ENCODE results near the gene LGR5. TPM values are rescaled to one million over a fixed set of nuclear protein-coding genes. Genes with fewer than 3 reads are reported as not detected.
A peak's percentile ranks its signal among the peaks of the same experiment; 100 is the strongest.

The LGR5 gene
- total and polyA plus RNA-seq, 2 of the 13 experiments (the other 11 are each of a cell fraction or from before 2014, with no cell fraction given) = 37.0 to 121 TPM

- TF ChIP-seq ZNF280D (CRISPR knock-in tag; IDR thresholded peaks at IDR 0.05) = peak; percentile 38; the same call in 1 of the 2 replicates
- TF ChIP-seq POLR2AphosphoS5 (IDR thresholded peaks at IDR 0.05; ENCODE audit: low read depth, low read length) = peak; percentile 65
- peak; percentile 58; the same call in 1 of the 2 replicates for TF ChIP-seq ATF7 (IDR thresholded peaks at IDR 0.05)
- 0 out of 2 replicates have a peak, but pooled peaks have one; percentile 38 for TF ChIP-seq ATF7 (CRISPR knock-in tag; IDR thresholded peaks at IDR 0.05)
- peak; percentile 99 for TF ChIP-seq AGO2 (optimal IDR thresholded peaks at IDR 0.05; ENCODE audit: low read depth, low read length)
- peak; percentile 54; the same call in 1 of the 2 replicates for TF ChIP-seq DR1 (CRISPR knock-in tag; IDR thresholded peaks at IDR 0.05)
- peak; percentile 27; the same call in 1 of the 2 replicates for TF ChIP-seq ZNF232 (CRISPR knock-in tag; IDR thresholded peaks at IDR 0.05; ENCODE audit: borderline replicate concordance)
- TF ChIP-seq ZNF3 (CRISPR knock-in tag; IDR thresholded peaks at IDR 0.05) = no peak
- peak; percentile 80 for TF ChIP-seq E2F5 (CRISPR knock-in tag; conservative IDR thresholded peaks at IDR 0.05)
- no peak for TF ChIP-seq LCORL (IDR thresholded peaks at IDR 0.05)
- peak; percentile 11; the same call in 1 of the 2 replicates for TF ChIP-seq LCORL (CRISPR knock-in tag; IDR thresholded peaks at IDR 0.05)
- TF ChIP-seq CERS6 (CRISPR knock-in tag; IDR thresholded peaks at IDR 0.05) = 0 out of 2 replicates have a peak, but pooled peaks have one; percentile 9
- TF ChIP-seq ZNF546 (CRISPR knock-in tag; conservative IDR thresholded peaks at IDR 0.05) = peak; percentile 71; the same call in 1 of the 2 replicates
- TF ChIP-seq ZBTB4 (CRISPR knock-in tag; IDR thresholded peaks at IDR 0.05; ENCODE audit: borderline replicate concordance) = no peak
- TF ChIP-seq ZNF543 (CRISPR knock-in tag; IDR thresholded peaks at IDR 0.05) = peak; percentile 32; the same call in 1 of the 2 replicates
- no peak; the same call in 1 of the 2 replicates for TF ChIP-seq ZNF710 (CRISPR knock-in tag; IDR thresholded peaks at IDR 0.05; ENCODE audit: borderline replicate concordance)
- TF ChIP-seq ZNF776 (CRISPR knock-in tag; IDR thresholded peaks at IDR 0.05) = peak; percentile 15
- peak; percentile 45 for TF ChIP-seq MED1 (CRISPR knock-in tag; IDR thresholded peaks at IDR 0.05)
- TF ChIP-seq CEBPG (CRISPR knock-in tag; IDR thresholded peaks at IDR 0.05) = peak; percentile 35; the same call in 1 of the 2 replicates
- peak; percentile 80; the same call in 1 of the 2 replicates for TF ChIP-seq ZNF768 (CRISPR knock-in tag; IDR thresholded peaks at IDR 0.05)
Measured at GRCh38 chr12:71439613-71440344, at the start of gene LGR5 (continued).
